ENCODE data around the gene KCNA1.

KCNA1 gene

GRCh38 chr12:4961311-4961710, 51.6 kb downstream of the KCNA1 start:
- DNase-seq = no peak

GRCh38 chr12:4962539-4963486, 53.1 kb downstream of the KCNA1 start:
- no peak for DNase-seq

Data from CD4-positive, alpha-beta T cell treated with Interferon gamma for 1 hour (primary cell).